ENCODE measurements around the gene ATP10D.

DNA sequence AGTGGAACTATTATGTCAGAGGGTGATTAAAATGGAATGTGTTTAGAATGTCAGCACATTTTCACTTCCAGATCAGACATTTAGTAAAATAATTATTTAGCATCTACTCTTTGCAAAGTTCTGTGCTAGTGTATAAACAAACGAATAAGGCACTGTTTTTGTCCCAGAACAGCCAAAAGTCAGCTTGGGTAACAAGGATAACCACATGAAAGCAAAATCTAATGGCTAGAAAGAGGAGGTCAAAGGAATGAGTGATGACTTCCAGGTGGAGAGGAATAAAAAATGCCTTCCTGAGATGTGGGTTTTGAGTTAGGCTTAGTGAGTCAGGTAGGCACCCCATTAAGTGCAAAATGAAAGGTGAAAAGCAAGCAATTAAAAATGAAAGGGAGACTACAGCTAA, 112.6 kb downstream of the ATP10D start:
- TF ChIP-seq CTCF (IDR thresholded peaks at IDR 0.05) (no peak), POLR2A (IDR thresholded peaks at IDR 0.05) (no peak)

Data from tibial nerve (tissue), 3 donors.